ENCODE results near the gene ACTR1B.
"Not testable (repeated sequence)": the region's sequence is repeated elsewhere in the genome, so short reads cannot be mapped to it uniquely, and the experiment has no call there.

DNA sequence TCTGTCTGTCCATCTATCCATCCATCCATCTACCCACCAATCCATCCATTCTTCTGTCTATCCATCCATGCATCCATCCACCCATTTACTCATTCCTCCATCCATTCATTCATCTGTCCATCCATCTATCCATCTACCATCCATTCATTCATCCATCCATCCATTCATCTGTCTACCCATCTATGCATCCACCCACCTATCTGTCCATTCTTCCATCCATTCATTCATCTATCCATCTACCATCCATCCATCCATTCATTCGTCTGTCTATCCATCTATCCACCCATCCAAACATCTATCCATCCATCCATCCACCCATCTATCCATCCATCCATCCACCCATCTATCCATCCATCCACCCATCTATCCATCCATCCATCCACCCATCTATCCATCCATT lies 43.4 kb downstream of the ACTR1B start:
- TF ChIP-seq, protein P1, sequence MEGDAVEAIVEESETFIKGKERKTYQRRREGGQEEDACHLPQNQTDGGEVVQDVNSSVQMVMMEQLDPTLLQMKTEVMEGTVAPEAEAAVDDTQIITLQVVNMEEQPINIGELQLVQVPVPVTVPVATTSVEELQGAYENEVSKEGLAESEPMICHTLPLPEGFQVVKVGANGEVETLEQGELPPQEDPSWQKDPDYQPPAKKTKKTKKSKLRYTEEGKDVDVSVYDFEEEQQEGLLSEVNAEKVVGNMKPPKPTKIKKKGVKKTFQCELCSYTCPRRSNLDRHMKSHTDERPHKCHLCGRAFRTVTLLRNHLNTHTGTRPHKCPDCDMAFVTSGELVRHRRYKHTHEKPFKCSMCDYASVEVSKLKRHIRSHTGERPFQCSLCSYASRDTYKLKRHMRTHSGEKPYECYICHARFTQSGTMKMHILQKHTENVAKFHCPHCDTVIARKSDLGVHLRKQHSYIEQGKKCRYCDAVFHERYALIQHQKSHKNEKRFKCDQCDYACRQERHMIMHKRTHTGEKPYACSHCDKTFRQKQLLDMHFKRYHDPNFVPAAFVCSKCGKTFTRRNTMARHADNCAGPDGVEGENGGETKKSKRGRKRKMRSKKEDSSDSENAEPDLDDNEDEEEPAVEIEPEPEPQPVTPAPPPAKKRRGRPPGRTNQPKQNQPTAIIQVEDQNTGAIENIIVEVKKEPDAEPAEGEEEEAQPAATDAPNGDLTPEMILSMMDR (IDR thresholded peaks at IDR 0.05) = not testable (repeated sequence)
- TF ChIP-seq POLR2A (IDR thresholded peaks at IDR 0.05) = not testable (repeated sequence)

Data from right lobe of liver (tissue), 4 donors.